ENCODE results near the gene B9D1.

B9D1 gene

DNA sequence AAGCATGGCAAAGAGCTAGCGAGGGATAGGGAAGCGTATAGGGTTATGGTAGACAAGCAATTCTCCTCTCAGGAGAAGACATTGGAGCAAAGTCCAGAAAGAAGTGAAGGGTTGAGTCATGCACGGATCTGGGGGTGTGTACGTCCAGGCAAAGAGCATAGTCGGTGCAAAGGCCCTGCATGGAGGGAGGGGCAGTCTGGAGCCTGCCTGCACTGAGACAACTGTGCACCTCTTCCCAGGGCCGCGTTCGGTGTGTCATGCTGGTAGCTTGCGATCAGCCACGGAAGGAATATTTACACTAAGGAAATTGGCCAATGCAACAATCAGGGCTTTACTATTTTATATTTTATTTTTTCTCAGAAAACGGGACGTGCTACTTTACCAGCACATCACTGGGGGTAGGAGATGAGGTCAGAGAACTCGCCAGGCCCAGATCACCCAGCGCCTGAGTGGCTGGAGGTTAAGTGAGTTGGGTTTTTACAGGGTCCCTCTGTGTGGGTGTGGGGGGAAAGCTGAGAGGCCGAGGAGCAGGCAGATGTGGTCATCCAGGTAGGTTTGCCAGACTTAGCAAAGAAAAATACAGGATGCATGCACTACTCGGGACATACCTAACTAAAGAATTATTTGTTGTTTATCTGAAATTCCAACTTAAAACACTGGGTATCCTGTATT is 6.7 kb upstream of the B9D1 start:
- H3K9me3 ChIP-seq (ENCODE audit: insufficient read depth, low read length, severe bottlenecking): no peaks in the 10 kb centered on the region
- H3K4me1 ChIP-seq (ENCODE audit: insufficient read depth, low read length): no peaks in the 10 kb centered on the region
- TF ChIP-seq, protein P1, sequence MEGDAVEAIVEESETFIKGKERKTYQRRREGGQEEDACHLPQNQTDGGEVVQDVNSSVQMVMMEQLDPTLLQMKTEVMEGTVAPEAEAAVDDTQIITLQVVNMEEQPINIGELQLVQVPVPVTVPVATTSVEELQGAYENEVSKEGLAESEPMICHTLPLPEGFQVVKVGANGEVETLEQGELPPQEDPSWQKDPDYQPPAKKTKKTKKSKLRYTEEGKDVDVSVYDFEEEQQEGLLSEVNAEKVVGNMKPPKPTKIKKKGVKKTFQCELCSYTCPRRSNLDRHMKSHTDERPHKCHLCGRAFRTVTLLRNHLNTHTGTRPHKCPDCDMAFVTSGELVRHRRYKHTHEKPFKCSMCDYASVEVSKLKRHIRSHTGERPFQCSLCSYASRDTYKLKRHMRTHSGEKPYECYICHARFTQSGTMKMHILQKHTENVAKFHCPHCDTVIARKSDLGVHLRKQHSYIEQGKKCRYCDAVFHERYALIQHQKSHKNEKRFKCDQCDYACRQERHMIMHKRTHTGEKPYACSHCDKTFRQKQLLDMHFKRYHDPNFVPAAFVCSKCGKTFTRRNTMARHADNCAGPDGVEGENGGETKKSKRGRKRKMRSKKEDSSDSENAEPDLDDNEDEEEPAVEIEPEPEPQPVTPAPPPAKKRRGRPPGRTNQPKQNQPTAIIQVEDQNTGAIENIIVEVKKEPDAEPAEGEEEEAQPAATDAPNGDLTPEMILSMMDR (IDR thresholded peaks at IDR 0.05; ENCODE audit: borderline replicate concordance, extremely low read depth, low read length, poor library complexity, severe bottlenecking): no peak
- no peak for TF ChIP-seq EZH2 (IDR thresholded peaks at IDR 0.05; ENCODE audit: borderline replicate concordance, low read depth, low read length, severe bottlenecking)
- H2AFZ ChIP-seq (ENCODE audit: low read depth, low read length): no peak overlapping the region
- no peak overlapping the region for H3K4me2 ChIP-seq (ENCODE audit: insufficient read depth, low read length)
- H3K27me3 ChIP-seq (ENCODE audit: insufficient read depth, low read length, poor library complexity): no peaks in the 10 kb centered on the region
- no peaks in the 10 kb centered on the region for H3K79me2 ChIP-seq (ENCODE audit: insufficient read depth, low read length)
- H3K27ac ChIP-seq (ENCODE audit: low read length): no peak overlapping the region
- no peak for DNase-seq
- H3K4me3 ChIP-seq (ENCODE audit: low read depth in 1 of 2, low read length in 2 of 2): no peak overlapping the region
- no peaks in the 10 kb centered on the region for H3K36me3 ChIP-seq (ENCODE audit: insufficient read depth, low read length)
- H4K20me1 ChIP-seq (ENCODE audit: insufficient read depth, low read length): peaks cover 2% of the 10 kb centered on the region; the same call in 1 of the 2 replicates
- no peak overlapping the region for H3K9ac ChIP-seq (ENCODE audit: low read depth, low read length)
- no peak for ATAC-seq (ENCODE audit: insufficient read depth, low read depth)

DNA sequence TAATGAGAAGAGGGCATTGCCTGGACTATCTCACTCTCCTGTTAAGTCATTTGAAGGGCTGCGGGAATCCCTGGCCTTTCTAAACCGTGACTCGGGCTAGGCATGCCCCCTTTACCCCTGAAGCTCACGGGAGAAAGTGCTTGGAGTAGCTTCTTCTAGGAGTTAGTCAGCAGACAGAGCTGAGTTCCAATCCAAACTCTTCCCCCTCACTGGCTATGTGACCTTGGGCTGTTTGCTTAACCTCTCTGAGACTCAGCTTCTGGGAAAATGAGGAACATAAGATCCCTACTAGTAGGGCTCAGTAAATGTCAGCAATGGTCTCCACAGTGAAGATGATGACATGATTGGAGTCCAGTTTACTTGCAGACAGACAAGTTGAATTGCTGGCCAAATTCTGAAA is 5.7 kb upstream of the B9D1 start:
- ATAC-seq (ENCODE audit: insufficient read depth, low read depth): no peak
- no peak overlapping the region for H3K27ac ChIP-seq (ENCODE audit: low read length)

DNA sequence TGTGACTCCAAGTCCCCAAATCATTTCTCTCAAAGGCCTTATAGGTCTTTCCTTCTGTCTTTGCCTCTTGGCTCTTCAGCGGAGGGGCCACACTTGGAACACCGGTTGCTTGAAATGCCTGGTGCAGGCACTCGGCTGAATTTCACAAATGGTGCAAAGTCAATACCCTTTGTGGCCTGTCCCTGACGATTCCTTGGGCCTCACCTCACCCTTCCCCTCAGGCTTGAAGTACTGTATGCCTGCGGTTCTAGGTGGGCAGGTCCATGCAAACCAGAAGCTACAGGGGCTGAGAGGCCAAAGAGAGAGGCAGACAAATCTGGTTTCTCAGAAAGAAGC is 4.1 kb upstream of the B9D1 start:
- no peak overlapping the region for H2AFZ ChIP-seq (ENCODE audit: low read depth, low read length)
- no peak overlapping the region for H3K9ac ChIP-seq (ENCODE audit: low read depth, low read length)
- H3K79me2 ChIP-seq (ENCODE audit: insufficient read depth, low read length): no peaks in the 10 kb centered on the region

More for the DNA sequence above, 5.7 kb upstream of the B9D1 start:
- H3K4me1 ChIP-seq (ENCODE audit: insufficient read depth, low read length): peaks cover 2% of the 10 kb centered on the region
- H2AFZ ChIP-seq (ENCODE audit: low read depth, low read length): no peak overlapping the region
- TF ChIP-seq, protein P1 (IDR thresholded peaks at IDR 0.05; ENCODE audit: borderline replicate concordance, extremely low read depth, low read length, poor library complexity, severe bottlenecking): no peak
- no peak overlapping the region for H3K4me3 ChIP-seq (ENCODE audit: low read depth in 1 of 2, low read length in 2 of 2)
- H4K20me1 ChIP-seq (ENCODE audit: insufficient read depth, low read length): peaks cover 2% of the 10 kb centered on the region; the same call in 1 of the 2 replicates
- H3K9ac ChIP-seq (ENCODE audit: low read depth, low read length): no peak overlapping the region
- no peak for DNase-seq
- no peaks in the 10 kb centered on the region for H3K79me2 ChIP-seq (ENCODE audit: insufficient read depth, low read length)
- H3K4me2 ChIP-seq (ENCODE audit: insufficient read depth, low read length): no peak overlapping the region
- no peaks in the 10 kb centered on the region for H3K9me3 ChIP-seq (ENCODE audit: insufficient read depth, low read length, severe bottlenecking)
- H3K36me3 ChIP-seq (ENCODE audit: insufficient read depth, low read length): no peaks in the 10 kb centered on the region
- no peaks in the 10 kb centered on the region for H3K27me3 ChIP-seq (ENCODE audit: insufficient read depth, low read length, poor library complexity)

More for the DNA sequence above, 4.1 kb upstream of the B9D1 start:
- TF ChIP-seq, protein P1 (IDR thresholded peaks at IDR 0.05; ENCODE audit: borderline replicate concordance, extremely low read depth, low read length, poor library complexity, severe bottlenecking): no peak
- no peak for TF ChIP-seq EZH2 (IDR thresholded peaks at IDR 0.05; ENCODE audit: borderline replicate concordance, low read depth, low read length, severe bottlenecking)
- no peak overlapping the region for H3K27ac ChIP-seq (ENCODE audit: low read length)
- H3K4me1 ChIP-seq (ENCODE audit: insufficient read depth, low read length): peaks cover 17% of the 10 kb centered on the region
- DNase-seq (no peak), ATAC-seq (ENCODE audit: insufficient read depth, low read depth) (no peak)
- no peak overlapping the region for H3K4me3 ChIP-seq (ENCODE audit: low read depth in 1 of 2, low read length in 2 of 2)
- peaks cover 2% of the 10 kb centered on the region; the same call in 1 of the 2 replicates for H4K20me1 ChIP-seq (ENCODE audit: insufficient read depth, low read length)
- H3K4me2 ChIP-seq (ENCODE audit: insufficient read depth, low read length): no peak overlapping the region
- no peaks in the 10 kb centered on the region for H3K36me3 ChIP-seq (ENCODE audit: insufficient read depth, low read length)
- no peaks in the 10 kb centered on the region for H3K27me3 ChIP-seq (ENCODE audit: insufficient read depth, low read length, poor library complexity)
- no peaks in the 10 kb centered on the region for H3K9me3 ChIP-seq (ENCODE audit: insufficient read depth, low read length, severe bottlenecking)
